Measurements from ENCODE around the gene GCDH. TPM values are rescaled to one million over a fixed set of nuclear protein-coding genes. Genes with fewer than 3 reads are reported as not detected.
"Not testable (repeated sequence)": the region's sequence is repeated elsewhere in the genome, so short reads cannot be mapped to it uniquely, and the experiment has no call there.

Gene GCDH
- total RNA-seq, 3 donors from 2014 or later (not counting 1 experiment from before 2014, with no cell fraction given), result 35.9 to 41.7 (median 36.3) TPM

DNA sequence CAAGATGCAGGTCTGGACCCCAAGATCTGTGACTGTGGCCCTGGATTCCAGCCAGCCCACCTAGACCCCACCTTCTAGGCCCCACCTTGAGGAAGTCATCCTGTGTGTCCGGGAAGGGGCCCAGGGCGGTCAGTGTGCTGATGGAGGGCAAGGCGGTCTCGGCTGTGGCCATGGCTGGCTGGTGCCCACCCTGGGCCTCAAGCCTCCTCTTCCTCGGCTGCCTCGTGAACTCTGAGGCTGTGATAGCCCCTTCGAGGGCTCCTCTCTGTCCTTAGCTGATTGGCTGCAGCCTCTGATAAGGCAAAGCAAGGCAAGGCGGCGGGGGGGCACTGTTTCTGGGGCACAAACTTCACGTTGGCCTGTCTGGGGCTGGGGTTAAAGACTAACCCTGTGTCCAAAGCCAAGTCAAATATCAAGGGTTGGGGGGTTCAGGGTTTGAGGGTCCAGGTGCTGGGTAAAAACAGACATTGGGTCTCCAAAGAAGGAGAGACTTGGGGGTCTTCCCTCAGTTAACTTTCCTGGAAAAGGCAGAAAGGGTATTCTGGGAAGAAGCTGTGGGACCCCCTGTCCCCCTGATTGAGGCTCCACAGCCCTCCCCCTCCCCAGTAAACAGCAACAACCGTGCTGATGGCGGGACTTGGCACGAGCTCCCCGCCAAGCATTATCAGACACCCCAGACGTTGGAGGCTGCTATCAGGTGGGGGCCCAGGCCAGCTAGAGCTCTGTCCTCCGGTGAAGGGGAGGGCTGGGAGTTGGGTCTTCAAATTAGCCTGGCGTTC, 3.8 kb upstream of the GCDH start, which contains the start of gene KLF1:
KLF1 (minus strand) TSS at position 233 of the 779 bp plus-strand sequence; CDS start at position 172, 61 bp downstream.
- DNase-seq, result no peak
- Histone ChIP-seq H3K36me3 (ENCODE audit: control insufficient read depth, insufficient read depth, low read length) (no peaks in the 10 kb centered on the region), H3K4me1 (ENCODE audit: control insufficient read depth, insufficient read depth, low read length) (peaks cover 40% of the 10 kb centered on the region), H3K4me3 (ENCODE audit: low read length) (no peak within 1 kb of the TSS), H3K9me3 (ENCODE audit: control insufficient read depth, insufficient read depth, low read length) (peaks cover 11% of the 10 kb centered on the region), H3K27me3 (ENCODE audit: control insufficient read depth, insufficient read depth, low read length) (no peaks in the 10 kb centered on the region), H3K27ac (ENCODE audit: low read length) (no peak within 1 kb of the TSS)
- Mint-ChIP-seq H3K27ac (no peak within 1 kb of the TSS), H3K4me3 (peak within 1 kb of the TSS; percentile 79), H3K9me3 (no peaks in the 10 kb centered on the region), H3K27me3 (ENCODE audit: low read depth in 2 of 2) (no peaks in the 10 kb centered on the region), H3K4me1 (peaks cover 19 to 36% of the 10 kb centered on the region in 2 donors), H3K36me3 (no peaks in the 10 kb centered on the region)
- no peak for TF ChIP-seq CTCF (IDR thresholded peaks at IDR 0.05)
- WGBS (ENCODE audit: insufficient coverage), result 84% methylated on average over 17 of the region's 17 CpGs
- intact Hi-C loops (cut with micrococcal nuclease), result no loop called here
- no peak for ATAC-seq

GRCh38 chr19:12888006-12888603, 2.9 kb upstream of the GCDH start:
- Histone ChIP-seq H3K9me3 (ENCODE audit: control insufficient read depth, insufficient read depth, low read length) (peaks cover 11% of the 10 kb centered on the region), H3K36me3 (ENCODE audit: control insufficient read depth, insufficient read depth, low read length) (peaks cover under 1% of the 10 kb centered on the region), H3K27me3 (ENCODE audit: control insufficient read depth, insufficient read depth, low read length) (no peaks in the 10 kb centered on the region), H3K4me3 (ENCODE audit: low read length) (no peak overlapping the region), H3K4me1 (ENCODE audit: control insufficient read depth, insufficient read depth, low read length) (peaks cover 42% of the 10 kb centered on the region), H3K27ac (ENCODE audit: low read length) (no peak overlapping the region)
- H3K27me3 Mint-ChIP-seq (ENCODE audit: low read depth in 2 of 2), result no peaks in the 10 kb centered on the region
- TF ChIP-seq CTCF (IDR thresholded peaks at IDR 0.05), result no peak
- H3K27ac Mint-ChIP-seq, result no peak overlapping the region
- H3K36me3 Mint-ChIP-seq, result no peaks in the 10 kb centered on the region
- no peak for ATAC-seq
- DNase-seq, result no peak
- H3K4me3 Mint-ChIP-seq, result no peak overlapping the region
- intact Hi-C loops (cut with micrococcal nuclease), result no loop called here
- H3K9me3 Mint-ChIP-seq, result no peaks in the 10 kb centered on the region
- 80% methylated on average over 5 of the region's 5 CpGs for WGBS (ENCODE audit: insufficient coverage)
- H3K4me1 Mint-ChIP-seq, result peaks cover 15 to 35% of the 10 kb centered on the region in 2 donors

GRCh38 chr19:12890299-12890786, 617 bp upstream of the GCDH start:
- Histone ChIP-seq H3K36me3 (ENCODE audit: control insufficient read depth, insufficient read depth, low read length) (peaks cover 12% of the 10 kb centered on the region), H3K27ac (ENCODE audit: low read length) (peak overlapping the region; percentile 72), H3K4me1 (ENCODE audit: control insufficient read depth, insufficient read depth, low read length) (peaks cover 25% of the 10 kb centered on the region)
- not testable (repeated sequence) for H3K27me3 Mint-ChIP-seq (ENCODE audit: low read depth in 2 of 2); H3K9me3 ChIP-seq (ENCODE audit: control insufficient read depth, insufficient read depth, low read length); H3K9me3 Mint-ChIP-seq; DNase-seq; H3K4me3 ChIP-seq (ENCODE audit: low read length); H3K27me3 ChIP-seq (ENCODE audit: control insufficient read depth, insufficient read depth, low read length); ATAC-seq
- 48% methylated on average over 10 of the region's 10 CpGs for WGBS (ENCODE audit: insufficient coverage)
- Mint-ChIP-seq H3K27ac (peak overlapping the region; percentile 90 to 93), H3K36me3 (peaks cover 14% of the 10 kb centered on the region), H3K4me1 (peaks cover 10 to 27% of the 10 kb centered on the region in 2 donors), H3K4me3 (peak overlapping the region; percentile 96)
- intact Hi-C loops (cut with micrococcal nuclease), result loop anchor here (2.0 kb wide), 2 partner anchors 28 to 48 kb away; partner anchors contain the start of genes CALR and SYCE2

DNA sequence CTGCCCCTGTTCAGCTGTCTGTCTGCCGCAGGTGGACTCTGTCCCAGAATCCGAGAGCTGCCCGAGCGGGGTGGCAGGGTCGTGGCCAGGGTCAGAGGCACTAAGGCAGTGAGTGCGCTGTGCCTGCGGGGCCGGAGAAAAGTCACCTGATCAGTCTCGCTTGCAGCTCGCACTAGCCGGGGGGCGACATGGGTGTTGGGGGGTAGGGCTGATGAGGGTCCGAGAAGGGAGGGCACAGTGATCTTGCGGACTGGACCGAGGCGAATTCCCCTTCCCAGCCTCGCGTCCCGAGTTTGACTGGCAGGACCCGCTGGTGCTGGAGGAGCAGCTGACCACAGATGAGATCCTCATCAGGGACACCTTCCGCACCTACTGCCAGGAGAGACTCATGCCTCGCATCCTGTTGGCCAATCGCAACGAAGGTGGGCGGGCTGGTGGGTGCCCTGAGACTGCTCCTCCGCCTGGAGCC, 627 bp downstream of the GCDH start:
- Mint-ChIP-seq H3K4me3 (peak overlapping the region; percentile 96), H3K36me3 (peaks cover 14% of the 10 kb centered on the region), H3K4me1 (peaks cover 9 to 23% of the 10 kb centered on the region in 2 donors), H3K9me3 (no peaks in the 10 kb centered on the region), H3K27ac (peak overlapping the region; percentile 90 to 93), H3K27me3 (ENCODE audit: low read depth in 2 of 2) (no peaks in the 10 kb centered on the region)
- H3K36me3 ChIP-seq (ENCODE audit: control insufficient read depth, insufficient read depth, low read length), result peaks cover 17% of the 10 kb centered on the region
- peak overlapping the region; percentile 87 for H3K4me3 ChIP-seq (ENCODE audit: low read length)
- intact Hi-C loops (cut with micrococcal nuclease), result loop anchor here (2.0 kb wide), 2 partner anchors 27 to 47 kb away; partner anchors contain the start of genes CALR and SYCE2
- WGBS (ENCODE audit: insufficient coverage), result 12% methylated on average over 26 of the region's 26 CpGs
- no peak for DNase-seq
- no peak for ATAC-seq
- TF ChIP-seq CTCF (IDR thresholded peaks at IDR 0.05), result no peak
- H3K9me3 ChIP-seq (ENCODE audit: control insufficient read depth, insufficient read depth, low read length), result no peaks in the 10 kb centered on the region
- H3K27me3 ChIP-seq (ENCODE audit: control insufficient read depth, insufficient read depth, low read length), result no peaks in the 10 kb centered on the region
- H3K4me1 ChIP-seq (ENCODE audit: control insufficient read depth, insufficient read depth, low read length), result peaks cover 18% of the 10 kb centered on the region
- H3K27ac ChIP-seq (ENCODE audit: low read length), result peak overlapping the region; percentile 72

All from natural killer cell (primary cell).